ENCODE measurements around the gene PLCD3.
A peak's percentile ranks its signal among the peaks of the same experiment; 100 is the strongest.

Gene PLCD3

GRCh38 chr17:45077643-45078042 lies 54.7 kb downstream of the PLCD3 start:
- DNase-seq = no peak
- Histone ChIP-seq H3K36me3 (peaks cover 18 to 62% (median 28%) of the 10 kb centered on the region in 3 donors), H3K4me3 (no peak overlapping the region), H3K9me3 (no peaks in the 10 kb centered on the region), H3K4me1 (peaks cover 0 to 45% (median 16%) of the 10 kb centered on the region in 4 donors), H3K27ac (peak overlapping the region in 1 of 2 donors; percentile 61), H3K27me3 (no peaks in the 10 kb centered on the region)
- intact Hi-C loops (cut with DNase I; ENCODE audit: low total_unique reads) = no loop called here
- no peak for TF ChIP-seq CTCF (IDR thresholded peaks at IDR 0.05)

- Histone ChIP-seq H3K4me3 (no peak overlapping the region), H3K27me3 (no peaks in the 10 kb centered on the region), H3K4me1 (peaks cover 0 to 41% (median 17%) of the 10 kb centered on the region in 4 donors), H3K9me3 (no peaks in the 10 kb centered on the region), H3K27ac (peak overlapping the region in 1 of 2 donors; percentile 6), H3K36me3 (peaks cover 4 to 50% (median 13%) of the 10 kb centered on the region in 3 donors)
- DNase-seq = peak in 1 of 2 donors; percentile 66
- intact Hi-C loops (cut with DNase I; ENCODE audit: low total_unique reads) = no loop called here
- no peak for TF ChIP-seq CTCF (IDR thresholded peaks at IDR 0.05)
These were observed 58.8 kb downstream of the PLCD3 start for GRCh38 chr17:45073414-45074070.

GRCh38 chr17:45070809-45071208 lies 61.5 kb downstream of the PLCD3 start:
- no peaks in the 10 kb centered on the region for H3K27me3 ChIP-seq
- TF ChIP-seq CTCF (IDR thresholded peaks at IDR 0.05) = no peak
- no peak overlapping the region for H3K4me3 ChIP-seq
- intact Hi-C loops (cut with DNase I; ENCODE audit: low total_unique reads) = no loop called here
- H3K27ac ChIP-seq = no peak overlapping the region
- no peak for DNase-seq
- H3K9me3 ChIP-seq = no peaks in the 10 kb centered on the region
- peaks cover 0 to 38% (median 12%) of the 10 kb centered on the region in 4 donors for H3K4me1 ChIP-seq
- H3K36me3 ChIP-seq = peaks cover 4 to 54% (median 13%) of the 10 kb centered on the region in 3 donors

- Histone ChIP-seq H3K27ac (no peak overlapping the region), H3K9me3 (no peaks in the 10 kb centered on the region), H3K4me1 (peaks cover 0 to 41% (median 12%) of the 10 kb centered on the region in 4 donors), H3K36me3 (peaks cover 4 to 53% (median 13%) of the 10 kb centered on the region in 3 donors), H3K27me3 (no peaks in the 10 kb centered on the region), H3K4me3 (no peak overlapping the region)
- intact Hi-C loops (cut with DNase I; ENCODE audit: low total_unique reads) = no loop called here
- DNase-seq = no peak
- TF ChIP-seq CTCF (IDR thresholded peaks at IDR 0.05) = no peak
These were observed 62.3 kb downstream of the PLCD3 start for GRCh38 chr17:45070001-45070400.

GRCh38 chr17:45067637-45068036 lies 64.7 kb downstream of the PLCD3 start:
- peaks cover 0 to 52% (median 24%) of the 10 kb centered on the region in 4 donors for H3K4me1 ChIP-seq
- H3K4me3 ChIP-seq = no peak overlapping the region
- H3K9me3 ChIP-seq = no peaks in the 10 kb centered on the region
- H3K36me3 ChIP-seq = peaks cover 4 to 34% (median 10%) of the 10 kb centered on the region in 3 donors
- no peak for TF ChIP-seq CTCF (IDR thresholded peaks at IDR 0.05)
- intact Hi-C loops (cut with DNase I; ENCODE audit: low total_unique reads) = no loop called here
- peak overlapping the region in 1 of 2 donors; percentile 13 for H3K27ac ChIP-seq
- no peak for DNase-seq
- H3K27me3 ChIP-seq = no peaks in the 10 kb centered on the region
